H1 (cell line): ENCODE measurements around the gene ENPP3. TPM values are rescaled to one million over a fixed set of nuclear protein-coding genes. Genes with fewer than 3 reads are reported as not detected.

Experiments
- CTCF ChIA-PET: fragments of 300-600 bp; sonication (Branson Sonifier 250); formaldehyde crosslinking; loops from one replicate; lab custom pipeline; 2021; ENCODE audit not compliant: partially characterized antibody; lab: Charles Lee
- POLR2A ChIA-PET: fragments of 300-600 bp; sonication (Branson Sonifier 250); formaldehyde crosslinking; loops from one replicate; lab custom pipeline; 2021; ENCODE audit warnings: inconsistent platforms; ENCODE audit not compliant: partially characterized antibody; lab: Charles Lee
- DNase-seq, 2 experiments: peaks; one replicate each; pipeline versions ENCODE4 v3.0.0 to v3.0.0-alpha.2; 2010 to 2022; ENCODE audit warnings: low spot score in 2 of 2, low read depth in 1 of 2, mixed read lengths in 1 of 2
- FAIRE-seq: peaks from 2 replicates; lab custom pipeline; 2011; peaks lifted over from hg19 to GRCh38; lab: Jason Lieb, UNC
- H2AFZ ChIP-seq: 2 replicates; pipeline ENCODE4 v1.8.1; 2012; ENCODE audit warnings: low read length, inconsistent platforms
- H2AK5ac ChIP-seq: 2 replicates; pipeline ENCODE4 v1.6.1; 2013; ENCODE audit warnings: low read depth, low read length
- H2BK120ac ChIP-seq: replicated peaks from 2 replicates; pipeline ENCODE3; 2013; ENCODE audit warnings: low read depth, low read length, inconsistent platforms
- H2BK12ac ChIP-seq: 2 replicates; pipeline ENCODE4 v1.6.1; 2013; ENCODE audit warnings: low read depth, low read length
- H2BK15ac ChIP-seq: 2 replicates; pipeline ENCODE4 v1.6.1; 2013; ENCODE audit warnings: low read length
- H2BK20ac ChIP-seq: 2 replicates; pipeline ENCODE4 v1.6.1; 2013; ENCODE audit warnings: low read length
- H2BK5ac ChIP-seq: 2 replicates; pipeline ENCODE4 v1.6.1; 2013; ENCODE audit warnings: low read depth, low read length
- H3K14ac ChIP-seq: 2 replicates; pipeline ENCODE4 v1.6.1; 2013; ENCODE audit warnings: inconsistent platforms; ENCODE audit not compliant: insufficient read length
- H3K18ac ChIP-seq: 2 replicates; pipeline ENCODE4 v1.6.1; 2013; ENCODE audit warnings: low read length; ENCODE audit errors: extremely low read depth
- H3K23ac ChIP-seq: 2 replicates; pipeline ENCODE4 v1.6.1; 2013; ENCODE audit warnings: inconsistent platforms; ENCODE audit not compliant: insufficient read length
- H3K23me2 ChIP-seq: 2 replicates; pipeline ENCODE4 v1.6.1; 2013; ENCODE audit warnings: low read depth, low read length
- H3K27ac ChIP-seq: 2 replicates; pipeline ENCODE4 v1.6.1; 2011; ENCODE audit warnings: low read depth, low read length, inconsistent platforms
- H3K27me3 ChIP-seq, 4 experiments: replicated peaks in 1 of 4; 1 replicate in 1 of 4; 2 replicates in 3 of 4; pipeline versions ENCODE4 v1.6.1 to v1.8.1; 2011 to 2013; ENCODE audit warnings: low read length in 3 of 4, mild to moderate bottlenecking in 3 of 4, inconsistent platforms in 2 of 4, mixed read lengths in 2 of 4, moderate library complexity in 1 of 4; ENCODE audit not compliant: control insufficient read depth in 3 of 4, insufficient read depth in 3 of 4; ENCODE audit errors: extremely low read depth in 1 of 4
- H3K36me3 ChIP-seq, 4 experiments: 2 replicates each; pipeline versions ENCODE4 v1.6.1 to v1.8.1; 2011 to 2013; ENCODE audit warnings: mild to moderate bottlenecking in 4 of 4, low read length in 3 of 4, moderate library complexity in 2 of 4, control low read depth in 1 of 4, inconsistent platforms in 1 of 4; ENCODE audit not compliant: insufficient read depth in 4 of 4, control insufficient read depth in 2 of 4
- H3K4ac ChIP-seq: replicated peaks from 2 replicates; pipeline ENCODE3; 2013; ENCODE audit warnings: low read length, low read depth, mixed read lengths, inconsistent platforms; ENCODE audit not compliant: insufficient read length
- H3K4me1 ChIP-seq, 4 experiments: replicated peaks in 1 of 4; 1 replicate in 1 of 4; 2 replicates in 3 of 4; pipeline versions ENCODE4 v1.6.1 to v1.8.1; 2011 to 2013; ENCODE audit warnings: low read length in 3 of 4, inconsistent platforms in 2 of 4, mixed read lengths in 1 of 4; ENCODE audit not compliant: insufficient read depth in 4 of 4, control insufficient read depth in 3 of 4
- H3K4me2 ChIP-seq, 2 experiments: 2 replicates each; pipeline versions ENCODE4 v1.6.1 to v1.8.1; 2011 to 2013; ENCODE audit warnings: low read depth in 2 of 2, low read length in 2 of 2, control low read depth in 1 of 2, inconsistent platforms in 1 of 2, mild to moderate bottlenecking in 1 of 2; ENCODE audit not compliant: insufficient read depth in 1 of 2
- H3K4me3 ChIP-seq, 4 experiments: fragments of 200-600, 300-600 bp in 1 of 4; sonication (generic), shearing (Covaris generic), sonication (Bioruptor Twin) in 1 of 4; 2 replicates each; pipeline versions ENCODE4 v1.5.1 to v1.8.1; 2011 to 2016; ENCODE audit warnings: low read length in 4 of 4, low read depth in 3 of 4, control low read depth in 2 of 4, inconsistent platforms in 2 of 4, mild to moderate bottlenecking in 2 of 4, mixed read lengths in 1 of 4, moderate library complexity in 1 of 4; ENCODE audit not compliant: insufficient read depth in 2 of 4; ENCODE audit errors: extremely low read depth in 1 of 4
- H3K56ac ChIP-seq: replicated peaks from 2 replicates; pipeline ENCODE3; 2013; ENCODE audit warnings: low read depth, mild to moderate bottlenecking, mixed read lengths, low read length, inconsistent platforms; ENCODE audit not compliant: insufficient read length
- H3K79me1 ChIP-seq: 2 replicates; pipeline ENCODE4 v1.6.1; 2013; ENCODE audit warnings: low read depth, low read length, control low read depth
- H3K79me2 ChIP-seq, 2 experiments: 2 replicates each; pipeline versions ENCODE4 v1.6.1 to v1.8.1; 2012 to 2013; ENCODE audit warnings: low read length in 2 of 2, mild to moderate bottlenecking in 2 of 2, inconsistent platforms in 1 of 2; ENCODE audit not compliant: insufficient read depth in 2 of 2, control insufficient read depth in 1 of 2
- H3K9ac ChIP-seq, 4 experiments: replicated peaks in 1 of 4; 1 replicate in 1 of 4; 2 replicates in 3 of 4; pipeline versions ENCODE4 v1.6.1 to v1.8.1; 2011 to 2013; ENCODE audit warnings: low read depth in 3 of 4, low read length in 3 of 4, control low read depth in 2 of 4, mild to moderate bottlenecking in 2 of 4, moderate library complexity in 2 of 4, inconsistent platforms in 1 of 4; ENCODE audit errors: extremely low read depth in 1 of 4
- H3K9me3 ChIP-seq, 2 experiments: 2 replicates each; pipeline versions ENCODE4 v1.6.1 to v1.8.1; 2012 to 2013; ENCODE audit warnings: mild to moderate bottlenecking in 2 of 2, moderate library complexity in 2 of 2, control low read depth in 1 of 2, inconsistent platforms in 1 of 2, low read depth in 1 of 2, low read length in 1 of 2, mixed read lengths in 1 of 2; ENCODE audit not compliant: insufficient read depth in 2 of 2
- H4K20me1 ChIP-seq, 2 experiments: replicated peaks in 1 of 2; 2 replicates each; pipeline versions ENCODE3 to v1.8.1; 2011 to 2013; ENCODE audit warnings: inconsistent platforms in 2 of 2, low read length in 2 of 2, mild to moderate bottlenecking in 1 of 2; ENCODE audit not compliant: insufficient read depth in 2 of 2, control insufficient read depth in 1 of 2
- H4K5ac ChIP-seq: 2 replicates; pipeline ENCODE4 v1.6.1; 2013; ENCODE audit warnings: low read length, low read depth, mixed read lengths, inconsistent platforms; ENCODE audit not compliant: insufficient read length
- H4K8ac ChIP-seq: 2 replicates; pipeline ENCODE4 v1.8.0; 2013; ENCODE audit warnings: mild to moderate bottlenecking, moderate library complexity, low read length, inconsistent platforms; ENCODE audit not compliant: insufficient read depth; ENCODE audit errors: extremely low read depth
- H4K91ac ChIP-seq: replicated peaks from 2 replicates; pipeline ENCODE3; 2013; ENCODE audit warnings: low read length, mixed read lengths, inconsistent platforms; ENCODE audit not compliant: insufficient read length
- NRF1 ChIP-seq: IDR thresholded peaks from 2 replicates; pipeline ENCODE4 v1.6.1; 2011; ENCODE audit warnings: mild to moderate bottlenecking, low read depth, low read length, improper control_type of control experiment
- WGBS, 2 experiments: shearing (Covaris generic) in 1 of 2; methylation state at CpG; one replicate each; pipeline versions ENCODE4 v1.1.6 to v1.1.7; 2013 to 2015; ENCODE audit warnings: low lambda C conversion rate in 2 of 2, mixed read lengths in 2 of 2, inconsistent platforms in 1 of 2, low coverage in 1 of 2, missing lambda C conversion rate in 1 of 2; ENCODE audit not compliant: insufficient replicate concordance in 2 of 2, insufficient coverage in 1 of 2, insufficient read length in 1 of 2; ENCODE audit errors: extremely low coverage in 1 of 2, missing lambda C conversion rate in 1 of 2; 5-methylcytosine and 5-hydroxymethylcytosine counted together
- polyA plus RNA-seq, 7 experiments: library from polyadenylated mRNA; depleted of rRNA in 3 of 7; stranded (reverse) in 5 of 7; unstranded in 2 of 7; fragments of >200 nt in 5 of 7; fragments of 200-250 nt in 2 of 7; gene quantifications; 1 replicate in 5 of 7; 2 replicates in 1 of 7; 4 replicates in 1 of 7; pipeline versions ENCODE4 v1.2.1 to v1.2.3, GENCODE V29; 2011 to 2013; ENCODE audit warnings: missing spikeins in 2 of 7, mixed read lengths in 2 of 7
- total RNA-seq: library from RNA; stranded (reverse); fragmentation: NEBNext Ultra II Directional; extraction: Animal tissue kit (Norgen Biotek cat#: 25700); gene quantifications from 2 replicates; pipeline ENCODE4 v1.2.1, GENCODE V29; 2021

The ENPP3 gene
- total and polyA plus RNA-seq, 2 of the 8 experiments (the other 6 are each of a cell fraction or from before 2014, with no cell fraction given): 0.11 TPM; not detected in 1

DNA sequence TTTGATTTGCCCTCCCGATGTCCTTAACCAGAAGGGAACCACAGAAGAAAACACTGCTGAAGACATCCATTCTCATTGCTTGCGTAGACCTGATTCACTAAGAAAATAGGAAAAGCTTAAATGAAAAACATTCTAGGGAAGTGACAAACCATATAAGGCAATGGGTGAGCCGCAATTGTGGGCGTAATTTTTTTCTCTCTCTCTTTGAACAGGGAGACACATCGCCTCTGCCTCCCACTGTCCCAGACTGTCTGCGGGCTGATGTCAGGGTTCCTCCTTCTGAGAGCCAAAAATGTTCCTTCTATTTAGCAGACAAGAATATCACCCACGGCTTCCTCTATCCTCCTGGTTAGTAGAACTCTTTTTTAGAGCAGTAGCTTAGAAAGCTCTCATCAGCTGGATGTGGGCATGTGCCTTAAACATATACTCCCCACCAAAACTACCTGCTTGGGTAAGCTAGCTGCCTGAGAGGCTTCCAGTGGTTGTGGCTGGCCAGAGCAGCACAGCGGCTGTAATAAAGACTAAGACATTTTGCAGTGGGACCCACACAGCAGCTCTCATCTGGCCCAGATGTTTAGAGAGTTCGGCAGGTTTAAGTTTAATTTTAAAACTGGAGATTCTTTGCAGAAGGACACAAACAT lies 96.4 kb downstream of the ENPP3 start:
- no peak overlapping the region for H3K18ac ChIP-seq
- no peak overlapping the region for H4K91ac ChIP-seq
- no peak overlapping the region for H2BK120ac ChIP-seq
- no peaks in the 10 kb centered on the region for H3K79me2 ChIP-seq
- H3K4me1 ChIP-seq: no peaks in the 10 kb centered on the region
- CTCF ChIA-PET: interaction anchor here (1.1 kb wide), 1 partner anchor 38 kb away, joined by 4 read pairs; no protein-coding TSS in a partner anchor
- H3K27ac ChIP-seq: no peak overlapping the region
- H4K20me1 ChIP-seq: no peaks in the 10 kb centered on the region
- H2BK15ac ChIP-seq: no peak overlapping the region
- no peak overlapping the region for H4K5ac ChIP-seq
- H4K8ac ChIP-seq: no peak overlapping the region
- no peaks in the 10 kb centered on the region for H3K23me2 ChIP-seq
- H3K79me1 ChIP-seq: no peaks in the 10 kb centered on the region
- no peaks in the 10 kb centered on the region for H3K27me3 ChIP-seq
- no peak overlapping the region for H3K23ac ChIP-seq
- no peak overlapping the region for H2AK5ac ChIP-seq
- H2BK5ac ChIP-seq: no peak overlapping the region
- no peak for DNase-seq
- H3K36me3 ChIP-seq: no peaks in the 10 kb centered on the region
- no peak overlapping the region for H3K56ac ChIP-seq
- WGBS, 2 experiments: 93% methylated on average over 9 of the region's 9 CpGs; no CpG with 5 or more reads in 1 of the 2 experiments
- no peak overlapping the region for H3K4me3 ChIP-seq
- H3K14ac ChIP-seq: no peak overlapping the region
- H2AFZ ChIP-seq: no peak overlapping the region
- H2BK20ac ChIP-seq: no peak overlapping the region
- H3K9me3 ChIP-seq: no peaks in the 10 kb centered on the region
- no peak for FAIRE-seq
- no peak overlapping the region for H3K4me2 ChIP-seq
- POLR2A ChIA-PET: no interaction called here
- no peak overlapping the region for H2BK12ac ChIP-seq
- no peak overlapping the region for H3K9ac ChIP-seq
- no peak overlapping the region for H3K4ac ChIP-seq
- no peak for TF ChIP-seq NRF1
